Left ventricle myocardium superior (tissue), 1 donor: ENCODE results near the gene LACC1. TPM values are rescaled to one million over a fixed set of nuclear protein-coding genes. Genes with fewer than 3 reads are reported as not detected.

Experiments
- ATAC-seq: fragments of 200-7000 bp; cut with Tn5 transposase; one replicate; pipeline ENCODE4 v1.9.1; 2020; ENCODE audit warnings: mild to moderate bottlenecking, moderate library complexity
- DNase-seq: peaks from one replicate; pipeline ENCODE4 v3.0.0-alpha.2; 2020
- intact Hi-C: fragments of 100-400 bp; cut with micrococcal nuclease; formaldehyde crosslinking; loops from one replicate; pipeline ENCODE4 v1.11.0; 2022
- long read RNA-seq: library from polyadenylated mRNA; unstranded; transcript quantifications from one replicate; pipeline ENCODE4 v2.0.0, GENCODE V29; 2021
- total RNA-seq: library from RNA; stranded (reverse); fragmentation: NEBNext Ultra II Directional; extraction: Animal tissue kit (Norgen Biotek cat#: 25700); gene quantifications from one replicate; pipeline ENCODE4 v1.2.1, GENCODE V29; 2021
- donor health status: DM: no; HTN: yes; CAD: no; lungs with severe emphysema.

Gene LACC1
- total RNA-seq: 3.9 TPM
- long read RNA-seq, full-length matches to known transcripts: 6 of 9 reads
- long read RNA-seq, partial matches to known transcripts: 0 of 9 reads
- long read RNA-seq, other reads (novel, unspliced or antisense): 3 of 9 reads

DNA sequence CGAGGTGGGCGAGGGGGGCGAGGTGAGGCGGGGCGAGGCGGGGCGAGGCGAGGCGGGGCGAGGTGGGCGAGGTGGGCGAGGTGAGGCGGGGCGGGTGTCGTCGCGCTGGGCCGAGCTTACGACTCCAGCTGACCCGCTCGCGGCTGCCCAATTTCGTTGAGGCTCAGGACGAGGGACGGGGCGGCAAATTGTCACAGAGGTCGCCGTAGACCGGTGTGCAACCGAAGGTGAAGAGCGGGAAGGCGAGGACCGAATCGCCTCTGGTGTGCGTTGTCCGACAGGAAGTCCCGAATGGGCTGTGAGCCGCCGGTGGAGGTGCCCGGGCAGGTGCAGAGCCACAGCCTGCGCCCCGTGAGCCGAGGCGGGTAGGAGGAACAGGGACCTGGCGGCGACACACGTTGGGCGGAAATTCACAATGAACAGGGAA lies at the start of gene LACC1:
TSS of gene LACC1 (plus strand) at position 150 of the 427 bp plus-strand sequence. CDS start 1,082 bp downstream, outside the sequence.
- DNase-seq: peak; percentile 56
- ATAC-seq: peak; percentile 63
- intact Hi-C loops: no loop called here

DNA sequence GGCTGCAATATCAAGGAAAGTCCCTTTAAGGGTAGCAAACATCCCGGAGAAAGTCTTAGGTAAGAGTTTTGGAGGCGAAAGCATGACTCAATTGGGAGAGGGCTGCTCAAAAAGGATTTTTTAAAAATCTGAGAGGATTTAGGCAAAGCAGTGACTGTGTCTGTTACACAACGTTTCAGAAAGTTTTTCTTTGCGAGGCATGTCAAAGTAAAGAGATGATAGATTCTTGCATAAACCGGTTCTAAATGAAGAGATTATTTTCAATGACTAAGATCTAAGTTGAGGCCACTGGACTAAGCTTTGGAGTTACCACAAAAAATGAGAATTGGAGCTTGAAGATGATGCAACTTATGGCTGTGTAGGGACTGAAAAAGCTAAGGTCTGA lies 49.2 kb upstream of the LACC1 start:
- no peak for ATAC-seq
- intact Hi-C loops: no loop called here

DNA sequence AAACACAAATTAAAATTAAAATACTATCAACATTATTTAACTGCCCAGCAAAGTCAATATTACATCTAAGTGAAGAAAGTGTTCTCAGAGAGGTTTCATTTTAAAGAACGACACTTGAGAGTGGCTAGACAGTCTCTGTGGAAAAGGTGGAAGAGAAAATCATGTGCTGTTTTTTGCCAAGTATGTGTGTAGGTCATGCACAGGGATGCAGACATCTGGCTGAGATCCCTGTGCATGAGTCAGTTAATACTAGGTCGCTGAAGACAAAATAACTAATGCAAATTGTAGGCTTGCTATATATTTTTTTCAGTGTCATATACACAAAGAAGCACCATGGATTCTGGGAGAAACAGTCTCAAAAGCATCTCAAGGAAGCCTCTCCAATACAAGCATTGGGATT lies 48.6 kb upstream of the LACC1 start:
- DNase-seq (no peak), ATAC-seq (no peak)
- intact Hi-C loops: no loop called here

More for the DNA sequence above, 49.2 kb upstream of the LACC1 start:
- no peak for DNase-seq

DNA sequence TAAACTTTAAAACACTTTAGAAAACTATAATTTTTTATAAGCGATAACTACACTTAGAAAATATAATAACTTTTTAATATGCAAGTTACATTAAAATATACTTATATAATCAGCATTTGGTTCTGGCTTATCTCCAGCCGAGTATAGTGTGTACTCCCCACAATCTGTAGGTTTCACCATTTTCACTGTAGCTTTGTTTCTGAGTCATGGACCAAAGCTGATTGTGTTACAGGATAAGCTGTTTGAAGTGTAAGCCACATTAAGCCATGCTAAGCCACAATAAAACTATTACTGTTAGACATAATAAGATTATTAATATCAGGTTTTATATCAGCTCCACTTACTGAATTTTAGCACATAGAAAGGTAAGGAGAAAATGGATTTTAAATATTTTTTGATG lies 44.0 kb upstream of the LACC1 start:
- no peak for DNase-seq
- ATAC-seq: no peak
- intact Hi-C loops: no loop called here

DNA sequence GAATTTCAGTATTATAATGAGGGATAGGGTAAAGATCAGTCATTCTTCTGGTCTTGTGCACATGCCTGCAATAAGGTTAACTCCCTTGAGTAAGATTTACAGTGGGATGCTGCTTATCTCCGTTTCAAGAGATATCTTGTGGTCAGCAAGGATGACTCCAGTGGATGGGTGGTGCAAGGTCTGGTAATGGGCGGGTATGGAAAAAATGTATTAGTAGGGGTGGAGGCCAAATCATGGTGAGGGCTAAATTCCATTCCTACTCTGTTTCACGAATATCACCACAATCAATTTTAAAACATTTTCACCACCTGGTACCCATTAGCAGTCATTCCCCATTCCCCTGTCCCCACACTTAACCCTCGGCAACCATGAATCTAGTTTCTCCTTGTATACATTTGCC lies 40.8 kb upstream of the LACC1 start:
- ATAC-seq (no peak), DNase-seq (no peak)
- intact Hi-C loops: no loop called here

DNA sequence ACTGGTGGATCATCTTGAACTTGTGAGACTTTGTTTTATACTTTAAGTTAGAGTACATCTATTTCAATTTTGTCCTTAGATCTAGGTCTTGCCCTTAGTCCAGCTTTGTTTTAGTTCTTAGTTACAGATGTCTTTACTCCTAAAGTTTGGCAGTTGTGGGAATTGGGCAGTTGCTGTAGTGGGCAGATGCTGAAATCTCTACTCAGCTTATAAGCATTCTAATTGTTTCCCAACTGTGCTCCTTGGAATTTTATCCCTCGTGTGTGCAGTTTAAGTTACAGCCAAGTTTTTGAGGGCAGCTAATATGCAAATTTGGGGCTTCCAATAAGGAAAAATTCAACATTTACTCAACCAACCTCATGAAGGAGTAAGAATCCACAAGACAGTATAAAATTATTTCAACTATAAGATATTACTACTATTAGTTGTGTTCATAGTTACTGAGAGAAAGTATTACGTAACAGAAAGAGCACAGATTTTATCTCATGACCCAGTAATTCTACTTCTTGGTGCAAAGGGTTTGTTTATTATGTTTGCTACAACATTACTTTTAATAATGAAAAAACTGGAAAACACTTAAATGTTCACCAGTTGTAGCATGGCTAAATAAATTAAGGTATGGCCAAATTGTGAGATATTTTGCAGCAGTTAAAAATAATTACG lies 33.1 kb upstream of the LACC1 start:
- intact Hi-C loops: no loop called here
- DNase-seq: no peak
- ATAC-seq: no peak

DNA sequence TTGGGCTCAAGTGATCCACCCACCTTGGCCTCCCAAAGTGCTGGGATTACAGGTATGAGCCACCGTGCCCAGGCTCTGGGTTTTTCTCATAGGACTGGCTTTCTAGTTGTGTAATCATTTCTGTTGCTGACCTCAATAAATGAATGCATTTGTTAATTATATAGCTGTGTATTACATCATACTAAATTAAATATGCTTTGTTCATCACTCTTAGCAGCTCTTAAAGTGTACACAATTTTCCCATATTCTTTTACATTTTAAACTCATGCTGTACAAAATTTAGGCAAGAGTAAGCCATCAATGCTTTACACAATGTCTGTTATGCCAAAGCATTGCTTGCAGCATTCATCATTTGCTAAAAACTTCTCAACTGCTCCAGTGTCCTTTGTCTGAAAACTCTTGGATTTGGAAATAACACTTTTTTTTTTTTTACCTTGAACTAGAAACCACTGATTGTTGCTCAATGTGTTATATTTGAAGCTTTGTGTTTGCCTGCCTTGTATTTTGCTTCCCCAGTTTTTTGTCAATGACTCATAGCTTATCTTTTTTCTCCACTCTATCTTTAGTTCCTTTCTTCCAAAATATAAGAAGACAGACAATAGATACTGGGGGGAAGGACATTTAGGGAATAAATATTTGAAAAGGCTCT lies 31.6 kb upstream of the LACC1 start:
- DNase-seq (no peak), ATAC-seq (no peak)
- intact Hi-C loops: no loop called here

DNA sequence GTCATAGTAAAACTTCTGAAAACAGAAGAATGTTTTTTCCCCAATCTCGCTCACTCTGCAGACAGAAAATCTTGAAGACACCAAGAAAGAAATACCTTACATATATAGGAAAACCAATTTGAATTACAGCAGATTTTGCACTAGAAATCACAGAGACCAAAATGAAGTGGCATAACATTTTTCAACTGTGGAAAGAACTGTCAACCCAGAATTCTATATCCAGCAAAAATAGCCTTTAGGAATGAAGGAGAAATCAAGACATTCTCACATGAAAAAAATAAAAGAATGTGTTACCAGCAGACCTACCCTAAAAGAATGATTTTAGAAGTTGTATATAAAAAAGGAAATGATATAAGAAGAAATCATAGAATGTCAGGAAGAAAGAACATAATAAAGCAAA lies 28.8 kb upstream of the LACC1 start:
- no peak for DNase-seq
- ATAC-seq: no peak
- intact Hi-C loops: no loop called here

DNA sequence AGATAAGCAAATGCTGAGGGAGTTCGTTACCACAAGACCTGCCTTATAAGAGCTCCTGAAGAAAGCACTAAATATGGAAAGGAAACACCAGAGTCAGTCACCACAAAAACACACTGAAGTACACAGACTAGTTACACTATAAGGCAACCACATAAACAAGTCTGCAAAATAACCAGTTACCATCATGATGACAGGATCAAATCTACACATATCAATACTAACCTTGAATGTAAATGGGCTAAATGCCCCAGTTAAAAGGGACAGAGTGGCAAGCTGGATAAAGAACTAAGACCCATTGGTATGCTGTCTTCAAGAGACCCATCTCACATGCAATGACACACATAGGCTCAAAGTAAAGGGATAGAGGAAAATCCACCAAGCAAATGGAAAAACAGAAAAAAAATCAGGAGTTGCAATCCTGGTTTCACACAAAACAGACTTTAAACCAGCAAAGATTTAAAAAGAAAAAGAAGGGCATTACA lies 26.7 kb upstream of the LACC1 start:
- intact Hi-C loops: no loop called here
- DNase-seq: no peak
- ATAC-seq: no peak

DNA sequence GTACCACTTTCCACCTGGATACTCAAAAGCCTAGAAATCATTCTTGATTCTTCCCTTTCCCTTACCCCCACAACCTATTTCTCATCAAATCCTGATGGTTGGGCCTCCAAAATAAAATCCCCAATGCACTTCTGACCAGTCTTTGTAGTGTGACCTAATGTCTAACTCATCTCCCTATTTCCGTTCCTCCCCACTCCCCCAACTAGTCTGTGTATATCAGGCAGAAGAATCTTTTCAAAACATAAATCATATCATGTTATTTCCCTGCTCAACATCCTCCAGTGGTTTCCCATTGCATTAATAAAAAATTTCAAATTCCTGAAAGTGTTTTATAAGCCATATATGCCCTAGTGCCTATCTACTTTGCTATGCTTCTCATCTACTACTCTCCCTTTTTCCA lies 17.8 kb upstream of the LACC1 start:
- DNase-seq (no peak), ATAC-seq (no peak)
- intact Hi-C loops: no loop called here

DNA sequence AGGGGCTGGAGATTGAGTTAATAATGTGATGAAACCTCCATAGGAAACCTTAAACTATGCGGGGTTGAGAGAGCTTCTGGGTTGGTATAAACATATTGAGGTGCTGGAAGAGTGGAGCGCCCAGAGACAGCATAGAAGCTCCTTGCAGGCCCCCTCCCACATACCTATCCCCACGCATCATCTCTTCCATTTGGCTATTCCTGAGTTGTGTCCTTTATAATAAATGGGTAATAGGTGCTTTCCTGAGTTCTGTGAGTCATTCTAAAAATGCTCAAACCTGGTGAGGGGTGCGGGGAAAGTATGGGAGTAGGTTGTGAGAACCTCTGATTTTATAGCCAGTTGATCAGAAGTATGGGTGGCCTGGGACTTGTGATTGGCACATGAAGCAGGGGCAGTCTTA lies 14.8 kb upstream of the LACC1 start:
- DNase-seq (no peak), ATAC-seq (no peak)
- intact Hi-C loops: no loop called here

DNA sequence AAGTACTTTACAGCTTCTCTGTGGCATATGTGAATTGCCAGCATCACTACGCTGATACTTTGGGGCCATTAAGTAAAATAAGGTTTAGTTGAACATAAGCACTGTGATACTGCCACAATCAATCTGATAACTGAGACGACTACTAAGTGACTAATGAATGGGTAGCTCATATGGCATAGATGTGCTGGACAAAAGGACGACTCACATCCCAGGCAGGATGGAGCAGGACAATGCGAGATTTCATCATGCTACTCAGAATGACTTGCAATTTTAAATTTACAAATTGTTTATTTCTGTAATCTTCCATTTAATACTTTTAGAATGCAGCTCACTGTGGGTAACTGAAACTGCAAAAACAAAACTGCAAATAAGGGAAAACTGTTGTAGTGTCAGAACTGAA lies 13.8 kb upstream of the LACC1 start:
- ATAC-seq: no peak
- DNase-seq: no peak
- intact Hi-C loops: no loop called here

DNA sequence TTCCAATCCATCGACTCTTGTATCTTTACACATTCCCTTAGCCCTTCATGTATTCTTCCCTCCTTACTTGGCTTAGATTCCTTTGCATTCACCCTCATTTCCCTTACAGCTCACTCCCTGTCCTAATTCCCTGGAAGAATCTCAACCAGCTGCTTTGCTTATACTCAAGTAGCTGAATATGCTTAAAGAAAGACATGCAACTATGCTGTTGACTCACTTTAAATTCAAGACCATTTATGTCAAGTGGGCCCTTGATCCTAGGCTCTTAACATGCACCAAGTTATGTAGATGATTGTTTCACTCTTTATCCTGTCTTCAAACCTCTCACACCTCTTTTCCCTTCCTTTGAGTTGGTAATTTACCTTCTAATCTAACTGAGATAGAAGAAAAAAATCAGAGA lies 7.5 kb upstream of the LACC1 start:
- intact Hi-C loops: loop anchor here (5.0 kb wide), 1 partner anchor 900 kb away; no protein-coding TSS in a partner anchor
- no peak for ATAC-seq
- DNase-seq: no peak

DNA sequence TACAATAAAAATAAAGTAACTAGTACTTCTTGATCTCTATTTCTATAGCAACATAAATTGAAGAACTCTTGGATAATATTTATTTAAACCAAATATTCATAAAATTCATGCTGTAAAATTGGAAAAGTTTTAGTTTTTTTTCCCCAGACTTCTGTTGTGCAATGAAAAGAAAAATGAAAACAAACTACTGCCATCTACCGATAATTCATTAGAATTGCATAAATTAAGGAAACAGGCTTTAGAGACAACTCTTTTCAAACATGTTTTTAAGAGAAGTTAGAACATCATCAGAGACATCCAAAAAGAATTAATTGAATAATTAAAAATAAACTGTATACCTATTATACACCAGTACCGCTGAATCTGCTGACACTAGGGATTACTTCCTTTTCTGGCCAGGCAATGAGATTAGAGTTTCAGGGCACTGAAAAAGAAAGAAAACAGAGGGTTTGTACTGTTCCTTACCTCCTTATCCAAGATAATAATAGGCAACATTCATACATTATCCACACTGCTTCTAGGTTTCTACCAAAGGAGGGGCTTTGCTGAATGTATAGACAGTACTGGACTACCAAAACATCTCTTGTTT lies 5.1 kb upstream of the LACC1 start:
- DNase-seq: no peak
- intact Hi-C loops: loop anchor here (5.0 kb wide), 1 partner anchor 902 kb away; no protein-coding TSS in a partner anchor
- no peak for ATAC-seq

DNA sequence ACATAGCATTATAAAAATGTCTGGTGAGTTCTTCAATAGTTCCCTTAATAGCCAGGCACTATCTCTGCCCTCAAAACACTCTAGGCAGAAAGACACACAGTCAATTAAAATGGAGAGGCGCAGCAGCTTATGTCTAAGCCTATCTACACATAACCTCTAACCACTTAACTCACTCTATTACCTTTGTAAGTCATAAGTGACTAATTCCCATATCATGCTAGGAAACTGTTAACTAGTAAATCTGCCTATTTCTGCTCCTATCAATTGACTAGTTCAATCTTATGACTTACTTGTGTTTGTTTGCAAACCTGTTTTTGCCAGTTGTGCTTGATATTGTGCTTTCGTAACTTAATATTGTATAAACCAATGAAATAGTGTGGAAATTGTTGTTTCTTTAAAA lies 3.3 kb upstream of the LACC1 start:
- ATAC-seq (no peak), DNase-seq (no peak)
- intact Hi-C loops: no loop called here

DNA sequence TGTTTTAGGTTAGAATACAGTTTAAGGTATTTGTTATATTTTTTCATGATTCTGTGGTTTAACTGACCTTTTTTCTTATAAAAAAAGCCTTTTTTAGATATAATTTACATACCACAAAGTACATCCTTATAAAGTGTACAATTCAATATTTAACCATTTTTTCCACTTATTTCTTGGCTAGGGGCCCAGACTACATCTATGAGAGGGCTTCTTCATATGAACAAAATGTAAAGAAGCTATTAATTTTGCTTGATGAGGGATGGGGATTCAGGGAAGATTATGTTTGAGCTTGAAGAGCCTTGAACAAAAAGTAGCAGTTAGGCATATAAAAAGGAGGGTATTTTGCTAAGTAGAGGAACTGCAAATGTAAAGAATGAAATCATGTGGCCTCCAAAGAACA lies 2.4 kb upstream of the LACC1 start:
- ATAC-seq (no peak), DNase-seq (no peak)
- intact Hi-C loops: no loop called here

DNA sequence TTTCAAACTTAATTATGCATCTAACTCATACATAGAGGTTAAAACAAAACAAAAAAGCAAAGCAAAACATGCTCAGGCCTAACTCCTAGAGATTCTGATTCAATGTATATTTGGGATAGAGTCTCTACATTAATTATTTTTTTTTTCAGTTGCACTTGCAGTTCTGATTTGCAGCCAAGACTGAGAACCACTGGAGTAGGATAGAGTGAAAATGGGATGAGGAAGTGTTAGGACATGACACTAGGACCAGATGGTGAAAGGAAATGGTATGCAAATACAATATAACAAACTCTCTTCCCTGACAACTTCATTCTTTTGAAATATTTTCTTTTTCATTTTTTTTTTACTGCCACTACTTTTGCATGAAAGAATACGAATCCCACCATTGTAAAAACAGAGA lies 1.9 kb upstream of the LACC1 start:
- intact Hi-C loops: no loop called here
- no peak for DNase-seq
- ATAC-seq: no peak

DNA sequence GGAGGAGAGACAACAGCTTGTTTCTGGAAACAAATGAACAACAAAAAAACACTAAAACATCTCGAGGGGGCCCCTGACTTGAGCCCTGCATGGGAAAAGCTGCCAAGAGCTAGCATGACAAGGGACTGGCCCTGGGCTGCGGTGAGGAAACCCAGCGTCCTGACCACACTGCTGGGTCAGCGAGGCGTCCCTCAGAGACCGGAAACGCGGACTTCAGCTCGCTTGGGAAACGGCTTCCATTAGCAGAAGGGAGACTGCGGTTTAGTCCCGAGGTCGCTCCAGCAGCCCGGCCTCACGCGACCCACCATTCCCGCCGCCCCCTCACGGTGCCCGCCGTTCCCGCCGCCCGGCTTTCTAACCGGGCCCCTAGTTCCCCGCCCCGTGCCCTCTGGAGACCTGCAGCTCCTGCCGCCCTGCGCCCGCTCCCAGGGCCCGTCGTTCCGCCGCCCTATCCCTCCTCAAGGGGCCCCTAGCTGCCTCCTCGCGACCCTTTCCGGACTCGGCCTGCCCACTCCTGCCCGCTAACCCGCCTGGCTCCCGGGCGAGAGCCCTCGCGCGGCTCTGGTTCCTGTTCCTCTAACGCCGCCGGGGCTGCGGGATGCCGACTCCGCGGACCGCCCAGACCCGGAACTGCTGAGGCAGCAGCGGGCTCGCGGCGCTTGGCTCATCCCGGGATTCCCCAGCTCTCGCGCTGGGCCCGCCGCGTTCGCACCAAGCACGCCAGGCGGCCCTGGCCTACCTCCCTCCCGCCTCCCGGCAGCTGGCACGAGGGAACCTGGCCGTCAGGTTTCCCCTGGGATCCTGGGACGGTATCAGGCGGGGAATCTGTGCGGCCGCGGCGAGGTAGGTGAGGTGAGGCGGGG lies 581 bp upstream of the LACC1 start, which contains the start of gene CCDC122:
TSS of gene CCDC122 (minus strand) at position 849 of the 863 bp plus-strand sequence. CDS start 10,364 bp downstream, outside the sequence.
- peak; percentile 92 for ATAC-seq
- intact Hi-C loops: no loop called here
- peak; percentile 91 for DNase-seq

DNA sequence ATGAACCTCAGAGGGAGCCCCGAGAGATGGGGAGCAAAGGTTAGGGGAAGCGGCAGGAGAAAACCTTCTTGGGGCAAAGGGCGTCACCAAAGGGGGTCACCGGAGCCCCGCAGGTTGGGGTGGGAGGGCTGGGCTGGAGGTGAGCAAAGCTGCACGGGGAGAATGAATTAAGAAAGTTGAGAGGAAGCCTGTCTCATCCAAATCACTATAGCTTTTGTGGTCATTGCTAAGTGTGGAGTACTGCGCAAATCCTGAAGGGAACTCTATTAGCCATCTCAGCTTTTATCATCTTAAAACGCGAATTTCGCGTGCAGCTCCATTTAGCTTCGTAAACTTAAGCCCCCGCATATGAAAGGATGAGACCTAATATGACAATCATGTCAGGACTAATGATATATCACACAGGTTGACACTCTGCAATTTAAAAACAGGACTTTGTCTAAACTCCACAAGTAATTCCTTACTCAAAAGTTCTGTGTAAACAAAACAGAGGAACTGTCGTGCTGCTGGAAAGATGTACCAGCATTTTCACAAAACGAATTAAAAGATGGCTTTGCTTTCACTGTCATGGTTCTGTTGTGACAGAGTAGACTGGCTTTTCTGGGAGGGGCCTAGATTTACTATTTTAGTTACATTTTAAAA lies 631 bp downstream of the LACC1 start:
- no peak for ATAC-seq
- DNase-seq: no peak
- intact Hi-C loops: no loop called here
